ENCODE results near the gene KCNE1. TPM values are rescaled to one million over a fixed set of nuclear protein-coding genes. Genes with fewer than 3 reads are reported as not detected.
"Not testable (repeated sequence)": the region's sequence is repeated elsewhere in the genome, so short reads cannot be mapped to it uniquely, and the experiment has no call there.

KCNE1 gene
- total RNA-seq, 1 experiment from 2014 or later = 0.28 TPM

DNA sequence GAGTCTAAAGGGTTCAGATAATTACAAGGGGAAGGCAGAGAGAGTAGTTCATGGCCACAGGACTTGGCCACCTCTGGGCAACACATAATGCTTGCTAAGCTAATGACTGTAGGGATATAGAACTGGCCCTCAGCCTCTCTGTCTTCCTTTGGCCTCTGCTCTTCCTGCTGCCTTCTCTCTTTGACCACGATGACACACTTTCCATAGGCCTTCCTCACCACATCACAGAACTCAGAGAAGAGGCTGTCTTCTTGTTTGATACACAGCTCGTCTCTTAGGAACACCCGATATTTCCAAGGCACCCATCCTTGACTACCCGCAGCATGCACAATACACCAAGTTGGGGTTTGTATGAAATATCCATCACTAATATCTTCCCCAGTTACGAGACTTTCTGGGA is 111.5 kb downstream of the KCNE1 start:
- H3K27ac Mint-ChIP-seq (ENCODE audit: unreplicated experiment); H3K9me3 Mint-ChIP-seq (ENCODE audit: low read depth, unreplicated experiment); H3K27me3 Mint-ChIP-seq (ENCODE audit: unreplicated experiment); H3K36me3 Mint-ChIP-seq (ENCODE audit: insufficient read depth, unreplicated experiment); H3K4me1 Mint-ChIP-seq (ENCODE audit: low read depth, unreplicated experiment); BruUV-seq (replicated peaks); intact Hi-C loops (cut with micrococcal nuclease; ENCODE audit: unreplicated experiment); DNase-seq; CTCF ChIA-PET; H3K4me3 Mint-ChIP-seq (ENCODE audit: low read depth, unreplicated experiment): not testable (repeated sequence)

Other genes starting within 250 kb of the KCNE1 start
- gene KCNE2, start 148.2 kb downstream of the KCNE1 start, total RNA-seq (2022) = not detected in 2 replicates
- gene SMIM11, start 136.7 kb downstream of the KCNE1 start, total RNA-seq (2022) = 1.5 and 12.9 TPM in 2 replicates
- gene SMIM34, start 88.3 kb downstream of the KCNE1 start, total RNA-seq (2022) = not detected in 2 replicates
- 25.4 and 25.7 TPM in 2 replicates for gene RCAN1, start 102.9 kb upstream of the KCNE1 start, total RNA-seq (2022)
- gene CLIC6, start 156.8 kb upstream of the KCNE1 start, total RNA-seq (2022) = 0.24 and 0.42 TPM in 2 replicates

Measured in Calu3 (cell line).